ENCODE data around the gene NEFH. TPM values are rescaled to one million over a fixed set of nuclear protein-coding genes. Genes with fewer than 3 reads are reported as not detected.
A peak's percentile ranks its signal among the peaks of the same experiment; 100 is the strongest.

The NEFH gene, protein sequence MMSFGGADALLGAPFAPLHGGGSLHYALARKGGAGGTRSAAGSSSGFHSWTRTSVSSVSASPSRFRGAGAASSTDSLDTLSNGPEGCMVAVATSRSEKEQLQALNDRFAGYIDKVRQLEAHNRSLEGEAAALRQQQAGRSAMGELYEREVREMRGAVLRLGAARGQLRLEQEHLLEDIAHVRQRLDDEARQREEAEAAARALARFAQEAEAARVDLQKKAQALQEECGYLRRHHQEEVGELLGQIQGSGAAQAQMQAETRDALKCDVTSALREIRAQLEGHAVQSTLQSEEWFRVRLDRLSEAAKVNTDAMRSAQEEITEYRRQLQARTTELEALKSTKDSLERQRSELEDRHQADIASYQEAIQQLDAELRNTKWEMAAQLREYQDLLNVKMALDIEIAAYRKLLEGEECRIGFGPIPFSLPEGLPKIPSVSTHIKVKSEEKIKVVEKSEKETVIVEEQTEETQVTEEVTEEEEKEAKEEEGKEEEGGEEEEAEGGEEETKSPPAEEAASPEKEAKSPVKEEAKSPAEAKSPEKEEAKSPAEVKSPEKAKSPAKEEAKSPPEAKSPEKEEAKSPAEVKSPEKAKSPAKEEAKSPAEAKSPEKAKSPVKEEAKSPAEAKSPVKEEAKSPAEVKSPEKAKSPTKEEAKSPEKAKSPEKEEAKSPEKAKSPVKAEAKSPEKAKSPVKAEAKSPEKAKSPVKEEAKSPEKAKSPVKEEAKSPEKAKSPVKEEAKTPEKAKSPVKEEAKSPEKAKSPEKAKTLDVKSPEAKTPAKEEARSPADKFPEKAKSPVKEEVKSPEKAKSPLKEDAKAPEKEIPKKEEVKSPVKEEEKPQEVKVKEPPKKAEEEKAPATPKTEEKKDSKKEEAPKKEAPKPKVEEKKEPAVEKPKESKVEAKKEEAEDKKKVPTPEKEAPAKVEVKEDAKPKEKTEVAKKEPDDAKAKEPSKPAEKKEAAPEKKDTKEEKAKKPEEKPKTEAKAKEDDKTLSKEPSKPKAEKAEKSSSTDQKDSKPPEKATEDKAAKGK
- total RNA-seq: 0.10 and 0.19 TPM in 2 replicates
- total RNA-seq (2013): 0.19 TPM
- polyA plus RNA-seq: 0.04 and 0.07 TPM in 2 replicates
- polyA minus RNA-seq: 0.29 TPM in 1 of 2 replicates, not detected in the other

DNA sequence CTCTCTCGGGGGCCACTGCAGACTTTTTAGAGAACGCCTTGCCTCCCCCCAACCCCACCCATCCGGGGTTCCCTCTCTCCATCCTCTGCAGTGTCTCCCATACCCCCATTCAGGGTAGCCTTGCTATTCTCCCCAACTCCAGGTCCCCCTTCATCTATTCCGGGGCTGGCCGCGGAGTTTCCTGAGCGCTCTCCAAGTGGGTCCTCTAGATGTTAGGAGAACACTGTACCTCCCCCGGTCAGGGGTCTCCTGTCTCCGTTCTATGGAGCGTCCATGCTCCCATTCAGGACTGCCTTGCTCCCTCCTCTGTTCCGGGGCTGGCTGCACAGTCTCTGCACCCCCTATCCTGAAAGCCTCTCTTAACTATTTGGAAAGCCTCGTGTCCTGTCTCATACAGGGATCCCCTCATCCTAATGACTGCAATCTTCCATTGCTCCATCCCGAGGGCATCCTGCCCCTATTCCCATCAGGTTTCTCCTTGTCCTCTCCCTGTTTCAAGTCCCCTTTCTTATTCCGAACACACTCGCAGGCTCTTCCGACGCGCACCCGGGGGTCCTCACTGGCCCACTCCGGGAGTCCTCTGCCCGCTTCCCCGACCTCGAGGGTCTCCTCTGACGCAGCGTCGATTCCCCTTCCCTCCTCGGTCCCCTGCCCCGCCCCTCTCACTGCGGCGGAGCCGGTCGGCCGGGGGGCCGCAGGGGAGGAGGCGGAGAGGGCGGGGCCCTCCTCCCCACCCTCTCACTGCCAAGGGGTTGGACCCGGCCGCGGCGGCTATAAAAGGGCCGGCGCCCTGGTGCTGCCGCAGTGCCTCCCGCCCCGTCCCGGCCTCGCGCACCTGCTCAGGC, at the start of gene NEFH:
NEFH (plus strand) TSS at position 802 of the 845 bp plus-strand sequence. CDS start 45 bp downstream, outside the sequence.
- ChIA-PET CTCF (no interaction called here), POLR2A (no interaction called here)
- H3K36me3 ChIP-seq (replicated peaks in 1 of 2; ENCODE audit: control extremely low read depth in 1 of 2, control insufficient read depth in 1 of 2, extremely low read depth in 1 of 2, insufficient read depth in 2 of 2, low read length in 1 of 2): no peaks in the 10 kb centered on the region
- intact Hi-C loops (cut with micrococcal nuclease): loop anchor here (5.0 kb wide), 1 partner anchor 82 kb away; no protein-coding TSS in a partner anchor
- H3K4me1 Mint-ChIP-seq: peaks cover 46% of the 10 kb centered on the region
- H2AFZ ChIP-seq (ENCODE audit: insufficient read depth, low read depth, low read length, poor library complexity, severe bottlenecking): no peak within 1 kb of the TSS
- H3K9me3 Mint-ChIP-seq (ENCODE audit: insufficient read depth): no peaks in the 10 kb centered on the region
- peaks cover 0 to 61% (median 43%) of the 10 kb centered on the region in 4 experiments for H3K27me3 ChIP-seq (replicated peaks in 1 of 4; ENCODE audit: control extremely low read depth in 1 of 4, control insufficient read depth in 3 of 4, insufficient read depth in 4 of 4, low read length in 3 of 4)
- peaks cover 0 to 24% (median 0%) of the 10 kb centered on the region in 3 donors for H3K9me3 ChIP-seq (ENCODE audit: control extremely low read depth in 1 of 3, control insufficient read depth in 2 of 3, insufficient read depth in 1 of 3, low read length in 2 of 3)
- no peaks in the 10 kb centered on the region for H3K79me2 ChIP-seq (ENCODE audit: control insufficient read depth, insufficient read depth, low read length)
- peaks cover 36 to 43% of the 10 kb centered on the region in 2 donors for H3K4me1 ChIP-seq (ENCODE audit: control insufficient read depth in 2 of 2, insufficient read depth in 2 of 2, low read length in 2 of 2)
- TF ChIP-seq EZH2 (IDR thresholded peaks at IDR 0.05; ENCODE audit: borderline replicate concordance, insufficient read depth, low read depth, low read length, poor library complexity, severe bottlenecking): no peak
- TF ChIP-seq, protein P1, sequence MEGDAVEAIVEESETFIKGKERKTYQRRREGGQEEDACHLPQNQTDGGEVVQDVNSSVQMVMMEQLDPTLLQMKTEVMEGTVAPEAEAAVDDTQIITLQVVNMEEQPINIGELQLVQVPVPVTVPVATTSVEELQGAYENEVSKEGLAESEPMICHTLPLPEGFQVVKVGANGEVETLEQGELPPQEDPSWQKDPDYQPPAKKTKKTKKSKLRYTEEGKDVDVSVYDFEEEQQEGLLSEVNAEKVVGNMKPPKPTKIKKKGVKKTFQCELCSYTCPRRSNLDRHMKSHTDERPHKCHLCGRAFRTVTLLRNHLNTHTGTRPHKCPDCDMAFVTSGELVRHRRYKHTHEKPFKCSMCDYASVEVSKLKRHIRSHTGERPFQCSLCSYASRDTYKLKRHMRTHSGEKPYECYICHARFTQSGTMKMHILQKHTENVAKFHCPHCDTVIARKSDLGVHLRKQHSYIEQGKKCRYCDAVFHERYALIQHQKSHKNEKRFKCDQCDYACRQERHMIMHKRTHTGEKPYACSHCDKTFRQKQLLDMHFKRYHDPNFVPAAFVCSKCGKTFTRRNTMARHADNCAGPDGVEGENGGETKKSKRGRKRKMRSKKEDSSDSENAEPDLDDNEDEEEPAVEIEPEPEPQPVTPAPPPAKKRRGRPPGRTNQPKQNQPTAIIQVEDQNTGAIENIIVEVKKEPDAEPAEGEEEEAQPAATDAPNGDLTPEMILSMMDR (IDR thresholded peaks at IDR 0.05): no peak
- 16% methylated on average over 45 of the region's 48 CpGs for WGBS (ENCODE audit: insufficient coverage)
- peak within 1 kb of the TSS; percentile 68 for H3K27ac Mint-ChIP-seq
- H3K27ac ChIP-seq (ENCODE audit: low read length in 2 of 2): no peak within 1 kb of the TSS
- H3K4me2 ChIP-seq (replicated peaks; ENCODE audit: low read depth, low read length, poor library complexity, severe bottlenecking): peak within 1 kb of the TSS; percentile 66
- peak within 1 kb of the TSS in 2 of 5 experiments; percentile 8 to 24 for H3K4me3 ChIP-seq (ENCODE audit: control extremely low read depth in 1 of 5, extremely low read depth in 1 of 5, insufficient read depth in 1 of 5, low read depth in 2 of 5, low read length in 4 of 5)
- H3K4me3 Mint-ChIP-seq: peak within 1 kb of the TSS; percentile 79
- H3K27me3 Mint-ChIP-seq: peaks cover 35% of the 10 kb centered on the region
- H4K20me1 ChIP-seq (ENCODE audit: control insufficient read depth, insufficient read depth, low read length, poor library complexity, severe bottlenecking): no peaks in the 10 kb centered on the region
- no peak within 1 kb of the TSS for H3K9ac ChIP-seq (ENCODE audit: low read length)
- DNase-seq (no peak), ATAC-seq (ENCODE audit: low read depth) (no peak)
